OCI-LY1 (cell line): ENCODE results near the gene NRP1.

Experiments used
- EZH2 ChIP-seq: fragments of 200-600 bp; sonication (generic), shearing (Covaris generic); IDR thresholded peaks from 2 replicates; pipeline ENCODE4 v1.8.0; 2017; ENCODE audit warnings: borderline replicate concordance, mixed run types, mild to moderate bottlenecking, antibody characterized with exemption, low read length, moderate library complexity, mixed read lengths
- TF ChIP-seq, protein P1 (sequence below): fragments of 200-600 bp; sonication (generic), shearing (Covaris generic); IDR thresholded peaks from 2 replicates; pipeline ENCODE4 v1.5.1; 2017; ENCODE audit warnings: mild to moderate bottlenecking, antibody characterized with exemption, low read length, moderate library complexity, mixed read lengths

DNA sequence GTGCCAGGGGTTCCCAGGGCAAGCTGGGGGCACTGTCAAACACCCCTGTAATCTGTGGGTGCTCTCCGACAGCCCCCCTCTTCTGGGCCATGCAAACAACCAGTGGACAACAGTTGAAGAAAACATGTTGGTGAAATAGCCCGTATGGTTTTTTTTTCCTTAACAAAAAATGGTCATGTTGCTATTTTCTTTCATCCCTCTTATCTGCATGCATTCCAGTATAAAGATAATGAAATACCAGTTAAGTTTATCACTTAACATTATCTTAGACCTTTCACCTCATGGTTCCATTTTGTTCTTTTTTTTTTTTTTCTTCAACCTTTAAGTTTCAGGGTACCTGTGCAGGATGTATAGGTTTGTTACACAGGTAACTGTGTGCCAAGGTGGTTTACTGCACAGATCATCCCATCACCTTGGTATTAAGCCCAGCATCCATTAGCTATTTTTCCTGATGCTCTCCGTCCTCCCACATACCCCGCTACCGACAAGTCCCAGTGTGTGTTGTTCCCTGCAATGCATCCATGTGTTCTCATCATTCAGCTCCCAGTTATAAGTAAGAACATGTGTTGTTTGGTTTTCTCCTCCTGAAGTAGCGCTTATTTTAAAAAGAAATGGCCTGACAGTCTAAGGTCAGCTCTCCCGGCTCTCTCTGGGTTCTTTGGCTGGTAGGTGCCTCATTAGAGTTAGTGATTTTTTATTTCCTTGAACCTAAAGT is 110.1 kb downstream of the NRP1 start:
- TF ChIP-seq, protein P1, sequence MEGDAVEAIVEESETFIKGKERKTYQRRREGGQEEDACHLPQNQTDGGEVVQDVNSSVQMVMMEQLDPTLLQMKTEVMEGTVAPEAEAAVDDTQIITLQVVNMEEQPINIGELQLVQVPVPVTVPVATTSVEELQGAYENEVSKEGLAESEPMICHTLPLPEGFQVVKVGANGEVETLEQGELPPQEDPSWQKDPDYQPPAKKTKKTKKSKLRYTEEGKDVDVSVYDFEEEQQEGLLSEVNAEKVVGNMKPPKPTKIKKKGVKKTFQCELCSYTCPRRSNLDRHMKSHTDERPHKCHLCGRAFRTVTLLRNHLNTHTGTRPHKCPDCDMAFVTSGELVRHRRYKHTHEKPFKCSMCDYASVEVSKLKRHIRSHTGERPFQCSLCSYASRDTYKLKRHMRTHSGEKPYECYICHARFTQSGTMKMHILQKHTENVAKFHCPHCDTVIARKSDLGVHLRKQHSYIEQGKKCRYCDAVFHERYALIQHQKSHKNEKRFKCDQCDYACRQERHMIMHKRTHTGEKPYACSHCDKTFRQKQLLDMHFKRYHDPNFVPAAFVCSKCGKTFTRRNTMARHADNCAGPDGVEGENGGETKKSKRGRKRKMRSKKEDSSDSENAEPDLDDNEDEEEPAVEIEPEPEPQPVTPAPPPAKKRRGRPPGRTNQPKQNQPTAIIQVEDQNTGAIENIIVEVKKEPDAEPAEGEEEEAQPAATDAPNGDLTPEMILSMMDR = no peak
- TF ChIP-seq EZH2 = no peak
